NCI-H2196 (cell line): Measurements from ENCODE around the gene HABP4.

Source experiments
- DNase-seq: peaks from one replicate; lab custom pipeline; 2025; ENCODE audit not compliant: unreplicated experiment; lab: John Stamatoyannopoulos, UW

Gene HABP4

DNA sequence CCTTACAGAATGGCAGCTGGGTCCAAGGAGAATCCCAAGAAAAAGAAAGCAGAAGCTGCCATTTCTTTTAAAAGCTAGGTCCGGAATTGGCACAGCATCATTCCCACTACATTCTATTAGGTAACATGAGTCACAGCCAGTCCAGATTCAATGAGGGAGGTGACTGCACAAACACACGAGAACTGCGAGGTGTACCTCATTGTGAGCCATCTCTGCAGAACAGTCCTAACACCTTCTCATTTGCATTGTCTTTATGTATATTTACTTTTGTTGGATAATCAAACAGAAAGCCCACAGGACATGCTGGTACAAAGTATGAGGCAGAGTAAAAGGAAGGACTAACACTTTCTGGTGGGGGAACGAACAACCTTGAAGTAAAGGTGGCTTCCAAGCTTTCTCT lies 14.6 kb upstream of the HABP4 start:
- no peak for DNase-seq

GRCh38 chr9:96436063-96436455 lies 13.9 kb upstream of the HABP4 start:
- DNase-seq = no peak

DNA sequence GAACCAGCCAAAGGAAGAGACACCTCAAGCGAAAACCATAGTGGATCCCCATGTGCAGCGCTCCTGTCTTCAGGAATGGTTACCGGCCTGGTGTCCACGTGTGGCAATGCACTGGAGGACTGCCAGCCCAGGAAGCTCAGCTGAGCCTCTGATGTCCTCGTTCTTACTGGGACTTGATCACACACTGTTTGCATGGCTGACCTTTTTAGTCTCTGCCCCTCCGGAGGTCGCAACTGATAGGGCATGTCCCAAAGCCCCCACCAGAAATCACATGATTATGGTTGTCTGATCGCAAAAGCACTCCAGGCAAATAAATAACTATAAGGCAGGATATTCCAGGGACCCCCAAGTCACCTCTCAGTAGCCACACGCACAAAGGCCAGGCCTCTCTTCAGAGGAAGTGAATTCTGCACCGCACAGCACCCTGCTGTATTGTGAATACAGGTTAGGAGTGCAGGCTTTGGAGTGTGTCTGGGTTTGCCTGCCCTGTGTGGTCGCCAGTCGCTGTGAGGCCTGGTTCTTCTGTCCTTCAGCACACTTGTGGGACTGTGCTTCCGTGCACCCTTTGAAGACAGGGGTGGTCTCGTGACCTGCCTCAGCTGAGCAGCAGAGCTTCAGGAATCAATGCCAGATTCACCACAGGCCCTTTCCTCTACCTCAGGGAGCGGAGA lies 13.4 kb upstream of the HABP4 start:
- DNase-seq = no peak

- no peak for DNase-seq
These were observed 12.5 kb upstream of the HABP4 start for GRCh38 chr9:96437454-96437853.

- no peak for DNase-seq
These were observed 9.2 kb upstream of the HABP4 start for GRCh38 chr9:96440671-96441199.

GRCh38 chr9:96441798-96442445 lies 8.0 kb upstream of the HABP4 start:
- DNase-seq = peak; percentile 10

DNA sequence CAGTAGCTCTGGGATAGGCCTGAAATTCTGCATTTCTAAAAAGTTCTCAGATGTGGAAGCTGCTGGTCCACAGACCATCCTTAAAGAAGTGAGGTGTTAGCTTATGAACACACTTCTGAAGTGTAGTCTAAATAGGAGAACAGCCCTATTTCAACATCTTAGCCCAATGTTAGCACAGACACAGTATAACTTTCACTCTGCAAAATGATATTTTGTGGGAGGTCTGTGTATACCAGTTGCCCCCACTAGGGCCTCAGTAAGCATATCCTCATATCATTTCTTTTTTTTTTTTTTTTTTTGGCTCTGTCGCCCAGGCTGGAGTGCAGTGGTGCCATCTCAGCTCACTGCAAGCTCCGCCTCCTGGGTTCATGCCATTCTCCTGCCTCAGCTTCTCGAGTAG lies 7.5 kb upstream of the HABP4 start:
- DNase-seq = no peak

- DNase-seq = no peak
These were observed 2.6 kb upstream of the HABP4 start for GRCh38 chr9:96447406-96447805.

- no peak for DNase-seq
These were observed 1.3 kb upstream of the HABP4 start for GRCh38 chr9:96448546-96449170.

DNA sequence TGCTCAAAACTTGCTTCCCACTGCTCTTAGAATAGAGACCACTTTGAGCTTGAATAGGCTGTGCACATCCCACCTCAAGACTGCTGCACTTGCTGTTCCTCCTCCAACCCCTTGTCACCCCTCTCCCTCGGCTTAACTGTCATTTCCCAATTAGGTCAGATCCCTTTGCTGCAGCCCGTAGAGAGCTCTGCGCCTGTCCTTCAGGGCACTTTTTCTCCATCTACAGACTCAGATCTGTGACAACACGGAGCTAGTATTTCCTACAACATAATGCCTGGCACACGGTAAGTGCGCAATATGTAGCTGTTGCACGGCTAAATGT lies 485 bp upstream of the HABP4 start:
- no peak for DNase-seq

- peak; percentile 17 for DNase-seq
These were observed 902 bp downstream of the HABP4 start for GRCh38 chr9:96450613-96451528.

DNA sequence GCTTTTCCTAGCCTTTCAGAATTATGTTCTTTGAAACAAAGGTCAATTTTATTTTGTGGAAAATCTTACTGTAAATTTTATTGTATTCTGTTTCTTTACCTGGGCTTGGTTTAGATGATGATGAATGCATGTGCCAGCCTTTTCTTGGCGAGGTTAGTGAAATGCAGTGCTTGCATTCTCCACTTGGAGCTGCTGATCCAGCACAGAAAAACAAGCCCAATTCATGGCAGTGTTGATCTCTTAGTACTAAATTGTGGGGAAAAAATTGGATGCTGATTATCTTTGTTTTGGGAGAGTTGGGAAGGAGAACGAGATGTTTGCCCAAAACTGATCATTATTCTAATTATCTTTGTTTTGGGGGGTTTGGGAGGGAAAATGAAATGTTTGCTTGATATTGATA lies 3.7 kb downstream of the HABP4 start:
- DNase-seq = peak; percentile 47

GRCh38 chr9:96457266-96457665 lies 7.3 kb downstream of the HABP4 start:
- DNase-seq = no peak

DNA sequence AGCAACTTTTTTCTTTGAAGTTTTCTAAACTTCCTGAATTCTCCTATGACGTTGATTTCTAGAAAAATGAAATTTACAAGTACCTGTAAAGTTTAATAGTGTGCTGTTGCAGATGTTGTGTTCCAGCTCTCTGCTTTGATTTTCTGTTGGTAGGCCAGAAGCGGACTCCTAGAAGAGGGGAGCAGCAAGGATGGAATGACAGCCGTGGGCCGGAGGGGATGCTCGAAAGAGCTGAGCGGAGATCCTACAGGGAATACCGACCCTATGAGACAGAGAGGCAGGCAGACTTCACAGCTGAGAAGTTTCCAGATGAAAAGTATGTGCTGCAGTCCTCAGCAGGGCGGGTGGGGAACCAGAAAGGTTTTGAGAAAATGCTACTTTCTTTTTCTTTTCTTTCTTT lies 8.3 kb downstream of the HABP4 start:
- no peak for DNase-seq

DNA sequence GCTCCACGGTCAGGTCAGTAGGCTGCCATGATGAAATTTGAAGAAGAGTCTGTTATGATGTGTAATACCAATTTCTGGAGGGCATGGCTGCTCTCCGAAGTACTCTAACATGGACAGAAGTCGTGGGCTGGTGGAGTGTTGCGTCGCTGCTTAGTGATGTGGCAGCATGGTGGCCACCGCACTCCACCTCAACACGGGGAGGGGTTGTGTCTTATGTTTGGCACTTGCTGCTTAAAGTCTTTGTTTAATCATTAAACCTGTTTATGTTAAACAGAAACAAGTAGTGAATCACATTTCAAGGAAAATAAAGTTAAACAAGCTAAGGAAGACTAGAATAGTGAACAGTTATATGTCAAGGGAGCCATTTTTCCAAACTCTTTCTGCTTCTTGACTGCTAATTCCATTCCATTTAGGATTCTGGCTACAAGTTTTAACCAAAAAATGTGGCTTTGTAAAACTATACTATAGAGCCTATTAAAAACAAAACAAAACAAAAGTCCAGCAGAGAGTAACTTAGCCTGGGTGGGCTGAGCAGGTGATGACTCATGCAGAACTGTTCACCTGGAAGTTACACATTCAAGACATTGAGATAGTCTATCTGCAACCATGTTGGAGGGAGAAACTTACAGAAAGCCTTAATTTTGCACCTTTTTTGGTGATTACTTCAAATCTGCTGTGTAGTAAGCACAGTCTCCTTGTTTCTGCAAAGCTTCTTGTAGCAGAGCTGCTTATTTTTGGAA lies 9.5 kb downstream of the HABP4 start:
- DNase-seq = no peak

- no peak for DNase-seq
These were observed 10.5 kb downstream of the HABP4 start for GRCh38 chr9:96460470-96460869.

- no peak for DNase-seq
These were observed 10.9 kb downstream of the HABP4 start for GRCh38 chr9:96460882-96461281.

- no peak for DNase-seq
These were observed 11.4 kb downstream of the HABP4 start for GRCh38 chr9:96461336-96461735.

DNA sequence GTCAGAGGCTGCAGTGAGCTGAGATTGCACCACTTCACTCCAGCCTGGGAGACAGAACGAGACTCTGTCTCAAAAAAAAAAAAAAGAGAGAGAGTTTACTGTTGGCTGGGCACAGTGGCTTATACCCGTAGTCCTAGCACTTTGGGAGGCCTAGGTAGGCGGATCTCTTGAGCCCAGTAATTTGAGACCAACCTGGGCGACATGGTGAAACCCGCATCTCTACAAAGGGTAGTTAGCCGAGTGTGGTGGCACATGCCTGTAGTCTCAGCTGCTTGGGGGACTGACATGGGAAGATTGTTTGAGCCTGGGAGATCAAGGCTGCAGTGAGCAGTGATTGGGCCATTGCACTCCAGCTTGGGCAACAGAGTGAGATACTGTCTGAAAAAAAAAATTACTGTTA lies 12.6 kb downstream of the HABP4 start:
- DNase-seq = no peak

GRCh38 chr9:96464426-96464825 lies 14.5 kb downstream of the HABP4 start:
- no peak for DNase-seq

DNA sequence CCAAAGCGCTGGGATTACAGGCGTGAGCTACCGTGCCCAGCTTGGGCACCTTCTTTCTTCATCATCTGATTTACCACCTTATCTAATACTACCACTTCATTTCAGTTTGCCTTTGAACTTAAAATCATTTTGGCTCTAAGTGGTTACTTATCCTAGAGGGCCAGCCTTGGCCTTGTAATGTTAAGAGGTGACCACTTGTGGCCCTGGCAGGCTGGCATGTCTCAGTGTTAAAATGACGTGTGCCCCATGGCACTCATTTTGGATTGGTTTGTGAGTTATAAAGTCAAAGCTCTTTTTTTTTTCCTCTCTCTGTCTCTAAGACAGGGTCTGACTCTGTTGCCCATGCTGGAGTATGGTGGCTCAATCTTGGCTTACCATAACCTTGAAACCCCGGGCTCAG lies 17.8 kb downstream of the HABP4 start:
- DNase-seq = no peak
